Fibroblast of villous mesenchyme (primary cell): ENCODE measurements around the gene SETD3. TPM values are rescaled to one million over a fixed set of nuclear protein-coding genes. Genes with fewer than 3 reads are reported as not detected.
A peak's percentile ranks its signal among the peaks of the same experiment; 100 is the strongest.

Experiments used
- DNase-seq: peaks from one replicate; pipeline ENCODE4 v3.0.0-alpha.2; 2010; ENCODE audit warnings: low read depth
- H3K4me3 ChIP-seq: 2 replicates; pipeline ENCODE4 v1.5.1; 2011; ENCODE audit warnings: low read depth, mild to moderate bottlenecking, low read length
- total RNA-seq: library from RNA; depleted of rRNA; stranded (reverse); fragments of >200 nt; gene quantifications from 2 replicates; pipeline ENCODE4 v1.2.3, GENCODE V29; 2012
- TF ChIP-seq, protein P1 (sequence below): IDR thresholded peaks from 2 replicates; pipeline ENCODE4 v1.5.1; 2012; ENCODE audit warnings: low read depth, mild to moderate bottlenecking, low read length; ENCODE audit not compliant: insufficient read depth

The SETD3 gene
- total RNA-seq, 1 donor, result 57.0 TPM

DNA sequence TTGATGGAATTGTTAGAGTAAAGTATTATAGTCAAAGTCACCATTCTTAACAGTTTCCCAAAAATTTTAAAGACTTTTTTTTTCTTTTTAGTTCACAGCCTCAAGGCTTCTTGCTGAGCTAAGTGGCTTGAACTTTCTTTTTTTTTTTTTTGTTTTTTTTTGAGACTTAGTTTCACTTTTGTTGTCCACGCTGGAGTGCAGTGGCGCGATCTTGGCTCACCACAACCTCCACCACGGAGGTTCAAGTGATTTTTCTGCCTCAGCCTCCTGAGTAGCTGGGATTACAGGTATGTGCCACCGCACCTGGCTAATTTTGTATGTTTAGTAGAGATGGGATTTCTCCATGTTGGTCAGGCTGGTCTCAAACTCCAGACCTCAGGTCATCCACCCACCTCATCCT is 92.8 kb downstream of the SETD3 start:
- no peak overlapping the region for H3K4me3 ChIP-seq

DNA sequence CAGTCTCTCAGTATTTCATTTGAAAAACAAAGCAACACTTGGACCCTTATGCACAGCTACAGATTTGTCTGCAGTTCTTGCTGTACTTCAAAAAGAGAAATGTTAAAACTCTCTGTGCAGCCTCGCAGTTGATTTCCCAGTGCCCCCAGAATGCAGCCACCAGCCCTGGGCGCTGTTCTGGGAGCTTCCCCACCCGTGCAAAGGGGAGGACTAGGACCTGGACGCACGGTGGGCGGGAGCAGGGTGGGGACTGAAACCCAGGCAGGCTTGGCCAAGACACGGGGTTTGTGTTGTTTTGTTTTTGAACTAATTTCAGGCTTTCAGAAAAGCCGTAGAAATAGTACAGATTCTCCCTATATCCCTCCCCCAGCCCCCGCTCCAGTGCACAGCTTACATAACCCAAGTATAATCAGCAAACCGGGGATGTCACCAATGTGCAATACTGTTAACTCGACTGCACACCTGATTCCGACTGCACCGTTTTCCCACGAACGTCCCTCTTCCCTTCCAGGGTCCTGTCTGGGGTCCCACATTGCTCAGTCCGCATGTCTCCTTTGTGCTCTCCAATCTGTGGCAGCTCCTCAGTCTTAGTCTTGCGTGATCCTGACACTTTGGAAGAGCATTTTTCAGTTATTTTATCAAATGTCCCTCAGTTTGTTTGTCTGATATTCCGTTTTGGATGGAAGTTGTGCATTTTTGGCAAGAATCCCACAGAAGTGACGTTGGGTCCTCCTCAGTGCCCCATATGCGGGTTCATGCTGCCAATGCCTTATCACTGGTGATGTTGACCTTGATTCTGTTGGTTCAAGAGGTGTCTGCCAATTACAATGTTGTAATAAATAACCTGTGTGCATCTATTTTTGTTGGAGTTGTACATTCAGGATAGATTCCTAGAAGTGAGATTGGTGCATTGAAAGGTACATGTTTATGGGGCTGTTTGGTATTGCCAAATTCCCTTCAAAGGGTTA is 95.9 kb downstream of the SETD3 start:
- TF ChIP-seq, protein P1, sequence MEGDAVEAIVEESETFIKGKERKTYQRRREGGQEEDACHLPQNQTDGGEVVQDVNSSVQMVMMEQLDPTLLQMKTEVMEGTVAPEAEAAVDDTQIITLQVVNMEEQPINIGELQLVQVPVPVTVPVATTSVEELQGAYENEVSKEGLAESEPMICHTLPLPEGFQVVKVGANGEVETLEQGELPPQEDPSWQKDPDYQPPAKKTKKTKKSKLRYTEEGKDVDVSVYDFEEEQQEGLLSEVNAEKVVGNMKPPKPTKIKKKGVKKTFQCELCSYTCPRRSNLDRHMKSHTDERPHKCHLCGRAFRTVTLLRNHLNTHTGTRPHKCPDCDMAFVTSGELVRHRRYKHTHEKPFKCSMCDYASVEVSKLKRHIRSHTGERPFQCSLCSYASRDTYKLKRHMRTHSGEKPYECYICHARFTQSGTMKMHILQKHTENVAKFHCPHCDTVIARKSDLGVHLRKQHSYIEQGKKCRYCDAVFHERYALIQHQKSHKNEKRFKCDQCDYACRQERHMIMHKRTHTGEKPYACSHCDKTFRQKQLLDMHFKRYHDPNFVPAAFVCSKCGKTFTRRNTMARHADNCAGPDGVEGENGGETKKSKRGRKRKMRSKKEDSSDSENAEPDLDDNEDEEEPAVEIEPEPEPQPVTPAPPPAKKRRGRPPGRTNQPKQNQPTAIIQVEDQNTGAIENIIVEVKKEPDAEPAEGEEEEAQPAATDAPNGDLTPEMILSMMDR, result no peak
- DNase-seq, result no peak
- H3K4me3 ChIP-seq, result no peak overlapping the region

More for the DNA sequence above, 92.8 kb downstream of the SETD3 start:
- no peak for DNase-seq
- TF ChIP-seq, protein P1, result no peak

DNA sequence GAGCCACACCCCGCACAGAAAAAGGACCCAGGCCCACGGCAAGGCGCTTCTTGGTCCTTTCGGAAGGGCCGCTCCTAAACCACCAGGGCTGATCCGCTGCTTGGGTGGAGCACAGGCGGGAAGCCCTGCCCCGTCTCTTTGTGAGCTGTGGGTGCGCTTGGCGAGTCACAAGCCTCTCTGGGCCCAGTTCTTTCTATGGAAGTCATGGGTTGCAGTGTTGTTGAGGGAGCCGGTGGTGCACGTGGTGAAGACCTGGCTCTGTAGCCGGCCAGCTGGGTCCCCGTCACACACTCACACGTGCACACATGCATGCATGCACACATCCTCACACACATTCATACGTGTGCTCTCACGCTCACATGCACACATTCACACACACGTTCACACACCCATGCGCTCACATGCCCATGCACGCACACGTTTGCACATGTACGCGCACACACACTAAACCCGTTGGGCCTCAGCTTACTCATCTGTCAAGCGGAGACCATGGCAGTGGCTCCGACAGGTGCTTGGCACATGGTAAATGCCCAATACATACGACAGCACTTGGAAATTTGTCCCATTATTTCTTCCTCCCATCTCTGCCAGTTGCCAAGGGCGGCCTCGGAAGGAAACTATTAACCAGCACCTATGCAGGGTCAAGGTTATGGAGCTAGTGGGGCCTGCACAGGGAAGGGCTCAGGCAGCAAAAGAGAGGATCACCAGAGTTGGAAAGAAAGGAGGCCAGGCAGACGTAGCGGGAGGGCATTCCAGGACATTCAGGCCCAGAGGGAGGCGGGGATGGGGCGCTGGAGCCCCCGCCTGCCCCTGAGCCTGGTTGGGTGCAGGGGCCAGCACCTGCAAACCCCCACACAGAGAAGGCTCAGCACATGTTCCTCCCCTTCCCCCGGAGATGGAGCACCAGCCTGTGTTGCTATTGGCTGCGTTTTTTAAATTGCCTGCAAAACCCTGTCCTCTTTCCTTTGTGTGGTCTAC is 96.9 kb downstream of the SETD3 start:
- no peak overlapping the region for H3K4me3 ChIP-seq
- TF ChIP-seq, protein P1, result no peak
- DNase-seq, result no peak

DNA sequence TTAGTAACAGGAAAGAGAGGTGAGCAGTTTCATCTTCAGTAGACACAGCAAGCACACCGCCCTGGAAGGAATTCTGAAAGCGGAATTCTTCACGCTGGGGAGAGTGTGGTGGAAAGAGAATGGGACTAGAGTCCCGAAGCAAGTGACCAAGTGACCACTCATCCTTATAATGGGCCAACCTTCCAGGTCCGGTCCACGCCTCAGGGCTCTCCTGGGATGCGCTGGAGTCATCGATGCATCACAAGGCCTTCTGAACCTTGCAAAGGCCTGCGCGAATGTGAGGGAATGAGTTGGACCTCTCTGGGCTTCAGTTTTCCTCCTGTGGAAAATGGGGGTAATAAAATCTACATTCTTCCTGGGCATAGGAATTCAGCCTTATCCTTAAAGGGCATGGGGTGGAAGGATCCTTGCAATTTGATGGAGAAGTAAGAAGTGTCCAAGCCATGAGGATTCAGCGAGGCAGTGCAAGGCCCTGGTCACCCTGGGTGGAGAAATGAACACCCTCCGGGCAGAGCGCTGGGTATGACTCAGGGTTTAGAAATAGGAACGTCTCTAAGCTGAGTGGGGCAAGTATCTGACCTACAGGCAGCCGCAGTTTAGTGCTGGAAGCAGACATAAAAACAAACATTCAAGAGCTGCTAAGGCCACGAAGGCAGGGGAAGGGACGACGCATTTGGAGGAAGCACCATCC is 97.7 kb downstream of the SETD3 start:
- TF ChIP-seq, protein P1, result no peak
- peak; percentile 46 for DNase-seq
- no peak overlapping the region for H3K4me3 ChIP-seq

DNA sequence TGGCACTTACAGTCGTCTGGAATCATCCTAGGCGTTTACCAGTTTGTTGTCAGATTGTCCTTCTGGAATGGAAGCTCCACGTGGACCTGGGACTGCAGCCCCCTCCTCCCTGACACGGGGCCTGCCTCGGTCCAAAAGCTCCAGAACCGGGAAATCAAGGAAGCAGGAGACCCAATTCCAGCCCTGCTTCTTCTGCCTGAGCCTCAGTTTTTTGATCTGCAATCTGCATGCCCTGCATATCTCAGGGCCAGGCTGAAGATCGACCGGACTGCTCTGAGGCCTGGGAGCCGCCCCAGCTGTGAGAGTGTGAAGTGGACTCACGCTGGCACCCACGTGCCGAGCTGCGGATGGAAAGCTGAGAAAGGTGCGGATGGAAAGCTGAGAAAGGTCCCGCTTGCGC is 98.6 kb downstream of the SETD3 start:
- no peak for DNase-seq
- no peak overlapping the region for H3K4me3 ChIP-seq
- TF ChIP-seq, protein P1, result no peak

DNA sequence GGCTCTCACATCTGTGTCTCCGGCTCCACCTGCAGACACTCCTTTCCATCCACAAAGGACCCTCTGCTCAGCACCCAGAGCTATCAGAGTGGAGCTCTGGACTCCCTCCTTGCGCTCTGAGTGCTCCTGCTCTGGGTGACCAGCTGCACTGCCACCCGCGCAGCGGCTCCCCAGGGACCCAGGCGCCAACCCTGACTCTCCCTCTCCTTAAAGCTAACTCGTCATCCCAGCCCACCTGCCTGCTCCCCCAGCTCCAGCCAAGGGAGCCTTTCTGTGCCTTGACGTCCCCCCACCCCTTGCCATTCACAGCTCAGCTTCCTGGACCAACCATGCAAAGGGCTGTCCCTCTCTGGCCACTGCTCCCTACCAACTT is 99.0 kb downstream of the SETD3 start:
- H3K4me3 ChIP-seq, result no peak overlapping the region
- DNase-seq, result no peak
- TF ChIP-seq, protein P1, result no peak
